Coronary artery (tissue), 2 donors: ENCODE results near the gene SMS.

Experiments
- DNase-seq: peaks from one replicate; pipeline ENCODE4 v3.0.0-alpha.2; 2017; ENCODE audit warnings: low spot score
- H3K27ac ChIP-seq, 2 donors: fragments of 200-600 bp; sonication (generic); one replicate each; pipeline ENCODE4 v1.5.1; 2016 to 2019
- H3K4me3 ChIP-seq: fragments of 200-600 bp; sonication (generic); 2 replicates; pipeline ENCODE4 v1.5.1; 2016; ENCODE audit warnings: mild to moderate bottlenecking, moderate library complexity
- CTCF ChIP-seq: fragments of 200-600 bp; sonication (generic); IDR thresholded peaks from one replicate; pipeline ENCODE4 v1.5.1; 2019; ENCODE audit warnings: antibody characterized with exemption

The SMS gene

GRCh38 chrX:21926116-21926515, 14.4 kb upstream of the SMS start:
- TF ChIP-seq CTCF = no peak
- H3K4me3 ChIP-seq = peak overlapping the region; percentile 15
- DNase-seq = no peak
- peak overlapping the region; percentile 23 to 59 for H3K27ac ChIP-seq

GRCh38 chrX:21926527-21927278, 13.8 kb upstream of the SMS start:
- Histone ChIP-seq H3K4me3 (peak overlapping the region; percentile 15), H3K27ac (peak overlapping the region; percentile 23 to 59)
- DNase-seq = no peak
- no peak for TF ChIP-seq CTCF

GRCh38 chrX:21929209-21929608, 11.3 kb upstream of the SMS start:
- DNase-seq = no peak

GRCh38 chrX:21930986-21931385, 9.5 kb upstream of the SMS start:
- TF ChIP-seq CTCF = no peak
- H3K4me3 ChIP-seq = no peak overlapping the region

More at GRCh38 chrX:21929209-21929608, 11.3 kb upstream of the SMS start:
- no peak for TF ChIP-seq CTCF
- Histone ChIP-seq H3K27ac (no peak overlapping the region), H3K4me3 (no peak overlapping the region)

GRCh38 chrX:21932292-21933002, 8.1 kb upstream of the SMS start:
- peak overlapping the region; percentile 65 to 71 for H3K27ac ChIP-seq
- TF ChIP-seq CTCF = no peak

More at GRCh38 chrX:21930986-21931385, 9.5 kb upstream of the SMS start:
- H3K27ac ChIP-seq = no peak overlapping the region
- DNase-seq = no peak

GRCh38 chrX:21933077-21933476, 7.4 kb upstream of the SMS start:
- H3K27ac ChIP-seq = peak overlapping the region; percentile 65 to 71
- H3K4me3 ChIP-seq = no peak overlapping the region
- no peak for TF ChIP-seq CTCF
- DNase-seq = peak; percentile 62

More at GRCh38 chrX:21932292-21933002, 8.1 kb upstream of the SMS start:
- peak; percentile 76 for DNase-seq
- H3K4me3 ChIP-seq = no peak overlapping the region
